NCI-H1105 treated with DMSO at 0.1 percent for 48 hours (cell line): ENCODE results near the gene CABLES1.
A peak's percentile ranks its signal among the peaks of the same experiment; 100 is the strongest.
"Not testable (repeated sequence)": the region's sequence is repeated elsewhere in the genome, so short reads cannot be mapped to it uniquely, and the experiment has no call there.

Experiments used
- DNase-seq: peaks from one replicate; lab custom pipeline; 2025; lab: John Stamatoyannopoulos, UW

The CABLES1 gene

DNA sequence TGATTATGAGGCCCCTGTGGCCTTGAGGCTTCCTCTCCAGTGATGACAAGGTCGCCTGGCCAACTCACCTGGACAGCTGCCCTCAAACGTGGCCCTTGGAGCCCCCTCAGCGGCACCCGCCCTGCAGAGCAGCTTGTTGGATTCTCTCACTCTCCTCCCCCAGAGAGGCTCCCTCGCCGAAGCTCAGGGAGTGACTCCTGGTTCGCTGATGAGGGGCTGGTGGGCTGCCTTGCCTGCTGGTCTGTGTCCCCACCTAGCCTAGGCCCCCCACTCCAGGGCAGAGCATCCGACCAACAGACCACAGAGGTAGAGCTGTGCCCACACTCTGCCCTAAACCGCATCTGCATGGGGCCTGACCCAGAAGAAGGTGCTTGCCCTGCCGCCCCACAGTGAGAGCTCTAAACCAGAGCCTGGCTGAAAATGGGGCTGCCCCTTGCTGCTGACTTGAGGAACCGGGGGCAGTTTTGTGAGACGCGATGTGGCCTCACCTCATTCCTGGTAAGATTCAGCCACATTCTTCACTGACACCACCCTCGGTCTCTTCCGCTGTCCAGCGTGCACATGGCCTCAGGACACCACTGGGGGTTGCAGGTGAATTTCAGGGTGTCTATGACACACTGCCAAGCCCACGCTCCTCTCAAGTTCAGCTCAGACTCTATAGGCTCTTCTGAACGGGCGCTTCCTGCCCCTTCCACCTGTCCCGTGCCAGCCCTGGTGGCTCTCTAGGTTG is 131.6 kb downstream of the CABLES1 start:
- DNase-seq: no peak

DNA sequence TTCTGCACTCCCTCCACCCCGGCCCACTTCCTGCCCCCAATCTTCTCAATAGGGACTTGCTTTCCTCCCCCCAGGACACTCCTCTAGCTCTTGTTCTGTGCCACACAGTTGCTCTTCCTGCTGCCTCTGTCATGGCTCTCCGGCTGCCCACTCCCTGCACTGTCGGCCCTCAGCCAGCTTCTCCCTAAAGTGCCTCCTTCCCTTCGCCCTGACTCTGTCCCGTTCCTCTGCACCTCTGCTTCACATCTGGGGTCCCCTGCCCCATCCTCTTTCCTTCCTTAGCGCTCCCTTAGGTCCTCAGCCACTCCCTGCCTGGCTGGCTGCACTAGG is 132.1 kb downstream of the CABLES1 start:
- DNase-seq: no peak

GRCh38 chr18:23268641-23269040 is 133.4 kb downstream of the CABLES1 start:
- DNase-seq: no peak

DNA sequence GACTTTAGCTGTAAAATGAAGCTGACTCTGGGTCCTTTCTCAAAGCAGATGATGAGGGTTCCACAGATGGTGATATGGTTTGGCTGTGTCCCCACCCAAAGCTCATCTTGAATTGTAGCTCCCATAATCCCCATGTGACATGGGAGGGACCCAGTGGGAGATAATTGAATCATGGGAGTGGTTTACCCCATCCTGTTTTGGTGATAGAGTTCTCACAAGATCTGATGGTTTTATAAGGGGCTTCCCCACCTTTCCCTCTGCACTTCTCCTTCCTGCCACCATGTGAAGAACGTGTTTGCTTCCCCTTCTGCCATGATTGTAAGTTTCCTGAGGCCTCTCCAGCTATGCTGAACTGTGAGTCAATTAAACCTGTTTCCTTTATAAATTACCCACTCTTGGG is 133.8 kb downstream of the CABLES1 start:
- not testable (repeated sequence) for DNase-seq

GRCh38 chr18:23269928-23270327 is 134.6 kb downstream of the CABLES1 start:
- DNase-seq: no peak

GRCh38 chr18:23270986-23271680 is 135.8 kb downstream of the CABLES1 start:
- DNase-seq: no peak

GRCh38 chr18:23272498-23273232 is 137.4 kb downstream of the CABLES1 start:
- DNase-seq: no peak

- no peak for DNase-seq
Measured at GRCh38 chr18:23273443-23273966, 138.2 kb downstream of the CABLES1 start.

DNA sequence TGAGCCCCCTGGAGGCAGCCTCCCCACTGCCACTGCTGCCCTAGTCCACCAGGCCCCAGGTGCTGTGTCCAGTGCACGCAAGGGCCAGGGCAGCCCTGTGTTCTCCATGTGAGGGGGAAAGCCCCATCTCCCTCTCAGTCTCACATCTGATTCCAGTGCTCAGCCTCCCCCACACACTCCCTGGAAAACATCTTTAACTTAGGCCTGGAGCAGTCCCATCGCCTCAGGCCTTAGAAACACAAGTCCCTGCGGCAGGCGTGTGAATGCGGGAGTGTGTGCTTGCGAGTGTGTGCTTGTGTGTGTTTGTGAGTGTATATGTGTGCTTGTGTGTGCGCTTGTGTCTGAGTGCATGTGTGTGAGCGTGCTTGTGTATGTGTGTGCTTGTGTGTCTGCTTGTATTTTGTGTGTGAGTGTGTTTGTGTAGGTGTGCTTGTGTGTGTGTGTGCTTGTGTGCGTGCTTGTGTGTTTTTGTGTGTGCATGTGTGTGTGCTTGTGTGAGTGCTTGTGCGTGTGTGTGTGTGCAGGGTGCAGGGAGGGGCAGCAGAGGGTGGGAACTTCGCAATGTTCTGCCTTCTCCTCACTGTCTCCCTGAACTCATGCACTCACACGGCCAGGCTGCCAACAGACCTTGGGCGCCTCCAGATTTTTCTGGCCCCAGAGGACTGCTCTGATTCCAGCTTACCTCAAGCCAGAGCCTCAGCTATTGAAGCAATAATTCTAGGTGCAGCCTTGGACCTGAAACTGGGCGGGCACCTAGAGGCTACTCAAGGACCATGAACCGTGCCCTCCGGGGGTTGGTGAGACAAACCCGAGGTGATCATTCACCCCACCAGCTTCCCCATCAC is 139.6 kb downstream of the CABLES1 start:
- DNase-seq: no peak

DNA sequence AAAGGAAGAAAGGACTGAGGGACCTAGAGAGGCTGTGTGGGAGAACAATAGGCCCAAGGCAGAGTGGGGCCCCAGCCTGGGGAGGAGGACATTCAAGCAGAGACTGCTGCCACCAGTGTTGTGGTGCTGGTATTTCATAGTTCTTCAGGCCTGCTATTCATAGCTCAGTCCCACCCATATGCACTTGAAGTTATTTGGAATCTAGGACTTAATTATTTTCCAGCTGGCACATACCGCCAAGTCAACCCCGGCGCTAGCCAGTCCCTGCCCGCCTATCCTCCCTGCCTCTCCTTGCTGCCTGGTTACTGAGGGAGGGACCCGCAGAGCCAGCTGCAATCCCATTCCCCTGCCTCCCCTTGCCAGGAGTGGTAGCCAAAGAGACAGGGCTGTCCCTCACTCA is 141.2 kb downstream of the CABLES1 start:
- DNase-seq: no peak

DNA sequence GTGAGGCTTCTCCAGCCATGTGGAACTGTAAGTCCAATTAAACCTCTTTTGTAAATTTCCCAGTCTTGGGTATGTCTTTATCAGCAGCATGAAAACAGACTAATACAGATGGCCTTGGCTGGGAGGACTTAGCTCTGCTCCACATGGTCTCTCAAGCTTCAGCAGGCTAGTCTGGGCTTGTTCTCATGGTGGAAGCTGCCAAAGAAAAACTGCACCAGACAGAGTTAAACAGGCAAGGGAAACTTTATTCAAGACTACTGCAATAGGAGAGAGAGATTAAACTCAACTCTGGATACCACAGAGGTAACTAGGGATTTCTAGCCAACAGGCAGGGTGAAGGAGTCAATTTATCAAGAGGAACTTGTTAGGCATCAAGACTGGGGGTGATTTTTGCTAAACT is 142.1 kb downstream of the CABLES1 start:
- peak; percentile 33 for DNase-seq

DNA sequence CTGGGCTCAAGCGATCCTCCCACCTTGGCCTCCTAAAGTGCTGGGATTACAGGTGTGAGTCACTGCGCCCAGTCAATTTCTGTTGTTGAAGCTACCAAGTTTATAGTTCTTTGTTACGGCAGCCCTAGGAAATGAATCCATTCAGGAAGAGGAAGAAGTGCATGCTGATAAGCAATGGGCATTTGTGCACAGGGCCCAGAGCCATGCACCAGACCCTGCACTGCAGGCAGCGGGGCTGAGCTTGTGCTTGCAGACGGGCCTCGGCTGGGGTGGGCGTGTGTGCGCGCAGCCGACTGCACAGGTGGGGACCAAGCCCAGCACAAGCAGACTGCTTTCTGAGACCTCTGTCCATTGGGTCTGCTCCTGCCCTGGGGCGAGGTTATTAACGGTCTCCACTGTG is 144.6 kb downstream of the CABLES1 start:
- DNase-seq: no peak

GRCh38 chr18:23280844-23281243 is 145.6 kb downstream of the CABLES1 start:
- DNase-seq: no peak

GRCh38 chr18:23281626-23282436 is 146.5 kb downstream of the CABLES1 start:
- DNase-seq: peak; percentile 13

DNA sequence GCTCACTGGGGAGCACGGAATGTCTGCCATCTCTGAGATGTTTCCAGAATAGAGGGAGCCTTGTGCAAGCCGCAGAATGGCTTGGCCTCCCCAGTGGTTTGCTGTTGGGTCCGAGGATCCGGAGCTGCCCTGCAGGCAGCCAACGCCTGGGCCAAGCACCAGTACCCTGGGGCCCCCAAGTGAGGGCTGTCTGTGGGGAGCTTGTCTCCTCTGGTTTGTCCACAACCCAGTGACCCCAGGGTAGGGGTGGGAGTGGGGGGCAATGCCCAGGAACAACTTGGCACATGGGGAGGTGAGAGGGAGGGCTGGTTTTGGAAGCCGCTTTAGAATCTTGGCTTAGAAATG is 147.1 kb downstream of the CABLES1 start:
- DNase-seq: no peak

DNA sequence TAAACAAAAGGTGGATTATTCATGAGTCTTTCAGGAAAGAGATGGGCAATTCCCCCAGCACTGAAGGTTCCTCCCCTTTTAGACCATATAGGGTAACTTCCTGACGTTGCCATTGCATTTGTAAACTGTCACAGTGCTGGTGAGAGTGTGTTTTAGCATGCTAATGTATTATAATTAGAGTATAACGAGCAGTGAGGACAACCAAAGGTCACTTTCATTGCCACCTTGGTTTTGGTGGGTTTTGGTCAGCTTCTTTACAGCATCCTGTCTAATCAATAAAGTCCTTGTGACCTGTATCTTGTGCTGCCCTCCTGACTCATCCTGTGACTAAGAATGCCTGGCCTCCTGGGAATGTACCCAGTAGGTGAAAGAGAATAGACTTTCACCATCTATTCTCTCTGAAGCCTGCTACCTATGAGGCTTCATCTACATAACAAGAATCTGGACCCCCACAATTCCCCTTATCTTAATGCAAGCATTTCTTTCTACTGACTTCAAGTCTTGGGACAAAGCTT is 148.7 kb downstream of the CABLES1 start:
- no peak for DNase-seq

GRCh38 chr18:23284629-23285028 is 149.3 kb downstream of the CABLES1 start:
- DNase-seq: no peak

DNA sequence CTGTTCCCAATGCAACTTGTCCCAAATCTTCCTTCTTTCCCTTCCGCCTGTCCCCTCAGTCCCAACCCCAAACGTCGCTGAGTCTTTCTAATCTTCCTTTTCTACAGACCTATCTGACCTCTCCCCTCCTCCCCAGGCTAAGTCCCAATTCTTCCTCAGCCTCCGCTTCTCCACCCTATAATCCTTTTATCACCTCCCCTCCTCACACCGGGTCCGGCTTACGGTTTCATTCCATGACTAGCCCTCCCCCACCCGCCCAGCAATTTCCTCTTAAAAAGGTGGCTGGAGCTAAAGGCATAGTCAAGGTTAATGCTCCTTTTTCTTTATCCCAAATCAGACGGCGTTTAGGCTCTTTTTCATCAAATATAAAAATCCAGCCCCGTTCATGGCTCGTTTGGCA is 150.3 kb downstream of the CABLES1 start:
- not testable (repeated sequence) for DNase-seq

GRCh38 chr18:23291456-23292205 is 156.3 kb downstream of the CABLES1 start:
- DNase-seq: no peak

DNA sequence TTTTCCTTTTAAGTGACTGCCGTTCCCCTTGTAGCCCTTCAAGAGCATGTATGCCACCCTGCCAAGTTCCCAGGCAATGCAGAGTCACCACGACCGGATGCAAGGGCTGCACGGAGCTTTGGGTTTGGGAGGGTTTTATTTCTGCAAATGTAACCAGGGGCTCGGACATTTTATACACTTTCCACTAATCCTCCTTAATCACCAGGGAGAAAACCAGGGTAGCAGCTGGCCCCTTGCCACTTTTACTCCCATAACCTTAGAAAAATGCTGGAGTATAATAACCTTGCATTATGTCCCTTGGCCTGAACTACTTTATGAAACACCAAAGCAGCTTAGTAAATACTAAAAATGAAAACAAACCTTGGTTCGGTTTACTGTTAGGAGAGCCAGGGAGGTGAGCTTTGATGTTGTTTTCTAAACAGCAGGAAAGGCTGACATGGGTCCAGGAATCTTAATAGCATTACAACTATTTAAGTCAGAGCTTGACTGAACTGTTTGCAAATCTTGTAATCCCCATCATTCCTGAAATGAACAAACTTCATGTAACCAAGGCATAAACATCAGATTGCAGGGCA is 165.0 kb downstream of the CABLES1 start:
- peak; percentile 51 for DNase-seq
